GM18526 (cell line): Measurements from ENCODE around the gene LRRTM2.

ENCODE experiments used
- POLR2A ChIP-seq: IDR thresholded peaks from 3 replicates; pipeline ENCODE4 v1.6.1; 2011; ENCODE audit not compliant: insufficient read length; ENCODE audit errors: extremely low read depth

Gene LRRTM2

DNA sequence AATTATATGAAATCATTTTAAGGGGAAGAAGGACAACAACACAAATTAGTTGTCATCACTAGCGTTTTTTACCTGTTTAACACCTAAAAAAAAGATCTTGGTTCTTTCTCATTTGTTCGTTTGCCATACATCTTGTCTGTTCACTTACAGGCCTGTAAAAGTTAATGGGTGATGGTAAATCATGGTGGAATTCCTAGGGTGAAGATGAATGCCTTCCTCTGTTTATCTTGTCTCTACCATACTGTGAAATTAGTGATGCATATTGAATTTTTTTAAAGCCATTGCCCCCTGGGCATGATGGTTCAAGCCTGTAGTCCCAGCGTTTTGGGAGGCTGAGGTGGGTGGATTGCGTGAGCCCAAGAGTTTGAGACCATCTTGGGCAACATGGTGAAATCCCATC lies 46.6 kb downstream of the LRRTM2 start:
- no peak for TF ChIP-seq POLR2A

GRCh38 chr5:138824924-138825863 lies 49.9 kb downstream of the LRRTM2 start:
- no peak for TF ChIP-seq POLR2A

DNA sequence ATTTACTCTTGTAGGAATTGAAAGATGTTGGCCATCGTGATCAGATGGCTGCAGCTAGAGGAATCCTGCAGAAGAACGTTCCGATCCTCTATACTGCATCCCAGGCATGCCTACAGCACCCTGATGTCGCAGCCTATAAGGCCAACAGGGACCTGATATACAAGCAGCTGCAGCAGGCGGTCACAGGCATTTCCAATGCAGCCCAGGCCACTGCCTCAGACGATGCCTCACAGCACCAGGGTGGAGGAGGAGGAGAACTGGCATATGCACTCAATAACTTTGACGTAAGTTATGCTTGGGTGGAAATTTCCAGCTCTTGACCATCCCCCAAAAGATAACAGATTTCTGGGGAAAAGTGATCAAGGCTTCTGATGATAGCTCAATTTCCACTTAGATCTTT lies 50.6 kb downstream of the LRRTM2 start:
- no peak for TF ChIP-seq POLR2A

GRCh38 chr5:138820695-138821094 lies 54.4 kb downstream of the LRRTM2 start:
- TF ChIP-seq POLR2A: no peak

- no peak for TF ChIP-seq POLR2A
These were observed 56.1 kb downstream of the LRRTM2 start for GRCh38 chr5:138819081-138819480.
